Subcutaneous adipose tissue (tissue), 4 donors: Measurements from ENCODE around the gene ORAI3. TPM values are rescaled to one million over a fixed set of nuclear protein-coding genes. Genes with fewer than 3 reads are reported as not detected.

Experiments
- CTCF ChIP-seq: fragments of 450-650 bp; IDR thresholded peaks from one replicate; pipeline ENCODE4 v1.5.1; 2016; ENCODE audit warnings: low read depth, mild to moderate bottlenecking, control low read depth, antibody characterized with exemption, moderate library complexity
- total RNA-seq, 4 donors: library from RNA; depleted of rRNA; stranded (reverse); fragments of >200 nt; gene quantifications; one replicate each; pipeline ENCODE4 v1.1.0, GENCODE V29; 2016

Gene ORAI3
- total RNA-seq = 10 to 100 TPM; 13.4 to 41.1 (median 36.3) TPM

- TF ChIP-seq CTCF = no peak
Observed at GRCh38 chr16:30948667-30949649, at the start of gene ORAI3. TSS of gene ORAI3 (plus strand) at chr16:30949068. CDS start at chr16:30949290, 222 bp downstream.

GRCh38 chr16:30899794-30900193 is 49.1 kb upstream of the ORAI3 start:
- no peak for TF ChIP-seq CTCF

- no peak for TF ChIP-seq CTCF
Observed at GRCh38 chr16:30900588-30900987, 48.3 kb upstream of the ORAI3 start.

GRCh38 chr16:30901201-30902028 is 47.5 kb upstream of the ORAI3 start:
- TF ChIP-seq CTCF = no peak

- no peak for TF ChIP-seq CTCF
Observed at GRCh38 chr16:30902029-30902972, 46.6 kb upstream of the ORAI3 start.

GRCh38 chr16:30903002-30903401 is 45.9 kb upstream of the ORAI3 start:
- TF ChIP-seq CTCF = no peak
